GM10266 (cell line): ENCODE results near the gene AGPAT2.

Experiments
- DNase-seq: peaks from one replicate; pipeline ENCODE4 v3.0.0; 2012; ENCODE audit errors: extremely low spot score
- TF ChIP-seq, protein P1 (sequence below): IDR thresholded peaks from 2 replicates; pipeline ENCODE4 v1.5.1; 2012; ENCODE audit warnings: mild to moderate bottlenecking, low read depth; ENCODE audit not compliant: control insufficient read depth, insufficient read depth; ENCODE audit errors: missing control alignments

AGPAT2 gene

GRCh38 chr9:136694872-136695247 lies 7.6 kb upstream of the AGPAT2 start:
- TF ChIP-seq, protein P1, sequence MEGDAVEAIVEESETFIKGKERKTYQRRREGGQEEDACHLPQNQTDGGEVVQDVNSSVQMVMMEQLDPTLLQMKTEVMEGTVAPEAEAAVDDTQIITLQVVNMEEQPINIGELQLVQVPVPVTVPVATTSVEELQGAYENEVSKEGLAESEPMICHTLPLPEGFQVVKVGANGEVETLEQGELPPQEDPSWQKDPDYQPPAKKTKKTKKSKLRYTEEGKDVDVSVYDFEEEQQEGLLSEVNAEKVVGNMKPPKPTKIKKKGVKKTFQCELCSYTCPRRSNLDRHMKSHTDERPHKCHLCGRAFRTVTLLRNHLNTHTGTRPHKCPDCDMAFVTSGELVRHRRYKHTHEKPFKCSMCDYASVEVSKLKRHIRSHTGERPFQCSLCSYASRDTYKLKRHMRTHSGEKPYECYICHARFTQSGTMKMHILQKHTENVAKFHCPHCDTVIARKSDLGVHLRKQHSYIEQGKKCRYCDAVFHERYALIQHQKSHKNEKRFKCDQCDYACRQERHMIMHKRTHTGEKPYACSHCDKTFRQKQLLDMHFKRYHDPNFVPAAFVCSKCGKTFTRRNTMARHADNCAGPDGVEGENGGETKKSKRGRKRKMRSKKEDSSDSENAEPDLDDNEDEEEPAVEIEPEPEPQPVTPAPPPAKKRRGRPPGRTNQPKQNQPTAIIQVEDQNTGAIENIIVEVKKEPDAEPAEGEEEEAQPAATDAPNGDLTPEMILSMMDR, result no peak

GRCh38 chr9:136694163-136694871 lies 7.1 kb upstream of the AGPAT2 start:
- TF ChIP-seq, protein P1, result peak; percentile 66
- peak; percentile 76 for DNase-seq

More at GRCh38 chr9:136694872-136695247, 7.6 kb upstream of the AGPAT2 start:
- DNase-seq, result no peak

- DNase-seq, result no peak
- TF ChIP-seq, protein P1, result no peak
These were observed 6.4 kb upstream of the AGPAT2 start for GRCh38 chr9:136693490-136694162.

DNA sequence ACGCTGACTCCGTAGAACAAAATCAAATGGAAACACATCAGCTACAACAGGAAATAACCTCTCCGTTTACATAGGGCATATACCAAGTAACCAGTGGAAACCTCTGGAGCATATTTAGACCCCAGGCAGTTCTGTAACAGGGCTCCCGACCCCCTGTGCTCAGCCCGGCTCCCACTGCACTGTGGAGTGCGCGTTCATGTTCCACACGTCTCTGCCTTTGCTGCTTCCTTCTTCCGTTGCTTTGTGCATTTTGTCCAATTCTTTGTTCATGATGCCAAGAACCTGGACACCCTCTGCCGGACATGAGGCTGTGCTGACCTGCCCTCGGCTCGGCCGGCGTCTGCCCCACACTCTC lies 5.9 kb upstream of the AGPAT2 start:
- DNase-seq, result no peak
- TF ChIP-seq, protein P1, result no peak

DNA sequence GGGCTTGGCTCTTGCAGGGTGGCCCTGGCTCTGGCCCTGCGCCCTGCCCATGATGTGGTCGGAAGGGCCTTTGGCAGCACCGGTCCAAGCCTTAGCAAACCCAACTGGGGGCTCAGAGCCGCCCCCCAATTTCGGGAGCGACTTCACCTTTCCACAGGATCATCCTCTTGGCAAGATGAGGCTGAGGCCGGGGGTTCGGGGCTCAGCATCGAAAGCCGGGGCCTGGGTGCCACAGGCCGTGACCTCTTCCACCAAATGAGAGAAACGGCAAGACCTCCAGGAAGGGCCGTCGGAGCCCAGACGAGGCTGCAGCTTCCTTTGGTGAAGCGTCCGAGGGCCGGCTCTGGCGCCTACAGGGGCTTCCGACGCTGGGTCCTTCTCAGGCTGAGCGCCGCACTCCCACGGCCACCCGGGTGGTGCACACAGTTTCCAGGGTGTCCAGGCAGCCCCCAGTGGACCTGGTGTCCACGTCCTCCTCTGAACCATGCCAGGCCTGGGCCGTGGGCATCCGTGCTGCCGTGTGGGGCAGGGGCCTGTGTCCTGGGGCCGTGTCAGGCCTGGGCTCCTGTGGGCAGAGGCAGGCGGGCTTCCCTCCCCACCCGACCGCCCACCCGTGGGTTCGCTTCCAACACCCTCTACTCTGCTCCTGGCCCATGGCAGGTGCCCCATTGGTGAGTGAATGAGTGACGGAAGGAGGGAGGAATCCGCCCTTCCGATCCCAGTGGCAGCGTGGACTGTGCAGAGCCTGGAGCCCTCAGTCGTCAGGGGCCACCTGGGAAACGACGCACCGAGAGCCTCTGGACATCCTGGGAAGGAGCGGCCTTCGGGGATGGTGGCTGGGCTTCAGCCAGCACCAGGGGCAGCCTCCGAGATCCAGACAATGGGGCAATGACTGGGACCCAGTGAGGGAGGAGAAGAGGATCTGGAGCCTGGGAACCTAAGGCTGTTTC lies 5.2 kb upstream of the AGPAT2 start:
- TF ChIP-seq, protein P1, result no peak
- DNase-seq, result no peak

- no peak for DNase-seq
- TF ChIP-seq, protein P1, result no peak
These were observed 4.3 kb upstream of the AGPAT2 start for GRCh38 chr9:136691316-136692184.
